GM12878 (cell line): ENCODE data around the gene PDZD2. TPM values are rescaled to one million over a fixed set of nuclear protein-coding genes. Genes with fewer than 3 reads are reported as not detected.

Source experiments
- ATAC-seq: fragments of 200-7000 bp; cut with Tn5 transposase; 3 replicates; pipeline ENCODE4 v1.9.1; 2020; ENCODE audit warnings: mild to moderate bottlenecking, moderate library complexity
- BruUV-seq: library from RNA; stranded (reverse); fragments of 400-500 nt; replicated peaks from 2 replicates; lab custom pipeline; 2021; lab: Mats Ljungman, UMichigan
- CTCF ChIA-PET: fragments of 300-600 bp; sonication (Branson Sonifier 250); formaldehyde crosslinking; extraction: SDS; loops from one replicate; lab custom pipeline; 2021; ENCODE audit warnings: inconsistent platforms; lab: Yijun Ruan, JAX
- POLR2A ChIA-PET: fragments of 350-600 bp; formaldehyde crosslinking; extraction: SDS; loops from one replicate; lab custom pipeline; 2021; ENCODE audit warnings: inconsistent platforms; lab: Charles Lee
- RAD21 ChIA-PET: fragments of 300-600 bp; sonication (Branson Sonifier 250); formaldehyde crosslinking; loops from one replicate; lab custom pipeline; 2023; ENCODE audit warnings: antibody characterized with exemption; ENCODE audit not compliant: unreplicated experiment; lab: Charles Lee
- SMC1A ChIA-PET: fragments of 300-600 bp; sonication (Branson Sonifier 250); formaldehyde crosslinking; loops from one replicate; lab custom pipeline; 2023; ENCODE audit not compliant: unreplicated experiment, uncharacterized antibody; lab: Charles Lee
- DNase-seq: peaks from one replicate; pipeline ENCODE4 v3.0.0-alpha.2; 2011; ENCODE audit warnings: low read depth, low spot score
- FAIRE-seq: peaks from 3 replicates; lab custom pipeline; 2011; peaks lifted over from hg19 to GRCh38; lab: Jason Lieb, UNC
- H2AFZ ChIP-seq: 2 replicates; pipeline ENCODE4 v1.6.0; 2011; ENCODE audit warnings: low read depth, low read length, control low read depth; ENCODE audit not compliant: control insufficient read depth
- H3K27ac ChIP-seq: 2 replicates; pipeline ENCODE4 v1.5.1; 2011; ENCODE audit warnings: control low read depth; ENCODE audit not compliant: control insufficient read depth, insufficient read depth
- H3K27me3 ChIP-seq, 2 experiments: replicated peaks in 1 of 2; 2 replicates each; pipeline versions ENCODE4 v1.6.0 to v1.6.1; 2011; ENCODE audit warnings: low read length in 1 of 2; ENCODE audit not compliant: control insufficient read depth in 2 of 2, insufficient read depth in 2 of 2
- H3K36me3 ChIP-seq, 2 experiments: 2 replicates each; pipeline ENCODE4 v1.5.1; 2011; ENCODE audit warnings: low read length in 1 of 2; ENCODE audit not compliant: control insufficient read depth in 2 of 2, insufficient read depth in 2 of 2
- H3K4me1 ChIP-seq: 2 replicates; pipeline ENCODE4 v1.6.1; 2011; ENCODE audit warnings: mild to moderate bottlenecking, low read length, moderate library complexity, mixed read lengths; ENCODE audit not compliant: control insufficient read depth, insufficient read depth
- H3K4me2 ChIP-seq: 2 replicates; pipeline ENCODE4 v1.6.0; 2011; ENCODE audit warnings: control low read depth; ENCODE audit not compliant: control insufficient read depth, insufficient read depth
- H3K4me3 ChIP-seq: fragments of 200-600 bp; sonication (generic); 2 replicates; pipeline ENCODE4 v1.5.1; 2016
- H3K79me2 ChIP-seq: 2 replicates; pipeline ENCODE4 v1.6.0; 2011; ENCODE audit warnings: low read length; ENCODE audit not compliant: control insufficient read depth, insufficient read depth
- H3K9ac ChIP-seq: 2 replicates; pipeline ENCODE4 v1.8.0; 2011; ENCODE audit warnings: low read length, control low read depth, mixed read lengths; ENCODE audit not compliant: control insufficient read depth, insufficient read depth
- H3K9me3 ChIP-seq: replicated peaks from 3 replicates; pipeline ENCODE4 v1.5.1; 2011; ENCODE audit warnings: mild to moderate bottlenecking, low read length; ENCODE audit not compliant: control insufficient read depth, insufficient read depth
- H4K20me1 ChIP-seq: 2 replicates; pipeline ENCODE4 v1.6.0; 2011; ENCODE audit not compliant: control insufficient read depth, insufficient read depth
- BCL11A ChIP-seq: IDR thresholded peaks from 2 replicates; pipeline ENCODE4 v1.6.1; 2011; ENCODE audit warnings: low read depth, low read length
- CHD2 ChIP-seq: IDR thresholded peaks from 2 replicates; pipeline ENCODE4 v1.6.1; 2011; ENCODE audit warnings: low read depth, low read length, improper control_type of control experiment, borderline replicate concordance
- DPF2 ChIP-seq: fragments of 450-650 bp; IDR thresholded peaks from 2 replicates; pipeline ENCODE4 v1.6.1; 2017; ENCODE audit warnings: mild to moderate bottlenecking
- FOXM1 ChIP-seq: IDR thresholded peaks from 2 replicates; pipeline ENCODE4 v1.6.1; 2012; ENCODE audit warnings: low read depth, mild to moderate bottlenecking, inconsistent platforms, low read length, moderate library complexity
- IKZF2 ChIP-seq, 2 experiments: fragments of 450-650 bp; IDR thresholded peaks; 2 replicates each; pipeline ENCODE4 v1.6.1; 2017; ENCODE audit warnings: mild to moderate bottlenecking in 2 of 2, moderate library complexity in 2 of 2
- MEF2A ChIP-seq: IDR thresholded peaks from 2 replicates; pipeline ENCODE4 v1.6.1; 2011; ENCODE audit warnings: low read depth, mild to moderate bottlenecking, low read length, moderate library complexity; ENCODE audit not compliant: insufficient read depth
- MTA2 ChIP-seq: fragments of 450-650 bp; IDR thresholded peaks from 2 replicates; pipeline ENCODE4 v1.6.1; 2016; ENCODE audit warnings: low read depth, mild to moderate bottlenecking, moderate library complexity
- MYB ChIP-seq: fragments of 150-350 bp; IDR thresholded peaks from 2 replicates; pipeline ENCODE4 v1.6.1; 2014; ENCODE audit warnings: mild to moderate bottlenecking, low read depth, low read length, borderline replicate concordance
- POLR2A ChIP-seq: IDR thresholded peaks from 2 replicates; pipeline ENCODE4 v1.6.1; 2011; ENCODE audit warnings: low read depth, mild to moderate bottlenecking, low read length
- RAD21 ChIP-seq: IDR thresholded peaks from 2 replicates; pipeline ENCODE4 v1.6.1; 2011; ENCODE audit warnings: mild to moderate bottlenecking, low read depth, low read length, moderate library complexity; ENCODE audit not compliant: insufficient read depth
- RBBP5 ChIP-seq: fragments of 200-600 bp; sonication (generic); conservative IDR thresholded peaks from 2 replicates; pipeline ENCODE4 v1.6.1; 2016
- TBL1XR1 ChIP-seq: IDR thresholded peaks from 2 replicates; pipeline ENCODE4 v1.6.1; 2012; ENCODE audit warnings: low read depth, low read length, improper control_type of control experiment
- ZNF217 ChIP-seq: fragments of 450-650 bp; IDR thresholded peaks from 2 replicates; pipeline ENCODE4 v1.6.1; 2017; ENCODE audit warnings: antibody characterized with exemption, mild to moderate bottlenecking
- WGBS: methylation state at CpG from one replicate; pipeline ENCODE4 v1.1.6; 2016; ENCODE audit warnings: low lambda C conversion rate; ENCODE audit not compliant: insufficient replicate concordance, insufficient coverage; ENCODE audit errors: missing lambda C conversion rate; 5-methylcytosine and 5-hydroxymethylcytosine counted together
- in situ Hi-C: fragments of 300-500 bp; cut with MboI; formaldehyde crosslinking; loops from 9 replicates; pipeline ENCODE4 v1.14.3; 2018; ENCODE audit warnings: mixed read lengths
- intact Hi-C: fragments of 100-400 bp; cut with micrococcal nuclease; formaldehyde crosslinking; loops from one replicate; pipeline ENCODE4 v1.14.2; 2022; ENCODE audit not compliant: unreplicated experiment
- polyA plus RNA-seq, 11 experiments: library from polyadenylated mRNA; depleted of rRNA in 4 of 11; unstranded in 6 of 11; stranded (reverse) in 5 of 11; fragments of >200 nt; fragmentation: Nextera tagmentation in 4 of 11; fragmentation: Illumina TruSeq in 1 of 11; extraction: Ambion mirVana in 4 of 11; extraction: Trizol in 1 of 11; gene quantifications; 1 replicate in 1 of 11; 2 replicates in 10 of 11; pipeline versions ENCODE4 v1.2.1 to v1.2.3, GENCODE V29; 2011 to 2016; ENCODE audit warnings: inconsistent platforms in 2 of 11, missing spikeins in 2 of 11, low read depth in 1 of 11
- total RNA-seq, 4 experiments: library from RNA; depleted of rRNA in 3 of 4; stranded (reverse); fragments of >200 nt in 3 of 4; fragmentation: Illumina TruSeq in 1 of 4; extraction: Trizol in 1 of 4; gene quantifications; 2 replicates each; pipeline versions ENCODE4 v1.2.1 to v1.2.3, GENCODE V29; 2013 to 2021
- TF ChIP-seq, protein P1 (sequence below): IDR thresholded peaks from 2 replicates; pipeline ENCODE4 v1.6.1; 2011; ENCODE audit warnings: low read depth, mild to moderate bottlenecking, low read length, moderate library complexity, borderline replicate concordance; ENCODE audit errors: extremely low read depth
- TF ChIP-seq, protein P2 (sequence below): IDR thresholded peaks from 2 replicates; pipeline ENCODE4 v1.6.1; 2012; ENCODE audit warnings: low read length, inconsistent platforms
- TF ChIP-seq, protein P3 (sequence below): IDR thresholded peaks from 2 replicates; pipeline ENCODE4 v1.6.1; 2012; ENCODE audit warnings: low read depth, low read length, improper control_type of control experiment
- TF ChIP-seq, protein P4 (sequence below): fragments of 450-650 bp; IDR thresholded peaks from 2 replicates; pipeline ENCODE4 v1.6.1; 2014; ENCODE audit warnings: mild to moderate bottlenecking
- TF ChIP-seq, protein P5 (sequence below): IDR thresholded peaks from 2 replicates; pipeline ENCODE4 v1.6.1; 2012; ENCODE audit warnings: low read depth, low read length, improper control_type of control experiment

PDZD2 gene
- total and polyA plus RNA-seq, 10 of the 15 experiments (the other 5 are each of a cell fraction or from before 2014, with no cell fraction given), result 0.01 to 0.58 (median 0.29) TPM; not detected in 3

DNA sequence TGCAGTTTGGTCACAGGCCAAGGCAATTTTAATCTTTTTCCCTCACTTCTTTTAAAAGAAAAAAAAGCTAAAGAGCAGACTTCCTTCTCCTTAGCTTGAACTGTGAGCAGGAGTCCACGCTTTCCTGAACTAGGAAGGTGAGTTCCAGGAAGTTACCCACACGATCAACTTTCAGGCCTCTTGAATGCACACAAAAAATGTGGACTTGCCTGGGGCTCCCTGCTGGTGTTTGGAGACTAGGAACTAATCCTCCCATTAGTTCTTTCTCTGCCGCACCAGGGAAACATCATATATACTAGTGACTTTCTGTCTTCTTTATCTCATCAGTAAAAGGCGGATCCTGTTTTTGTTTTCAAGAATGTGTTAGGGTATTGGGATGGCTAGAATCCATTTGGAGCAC lies 295.2 kb downstream of the PDZD2 start:
- POLR2A ChIA-PET, result no interaction called here
- Histone ChIP-seq H3K4me1 (no peaks in the 10 kb centered on the region), H2AFZ (no peak overlapping the region)

More for the DNA sequence above, 295.2 kb downstream of the PDZD2 start:
- WGBS, result 54% methylated on average over 4 of the region's 4 CpGs
- CTCF ChIA-PET, result no interaction called here
- Histone ChIP-seq H3K9me3 (no peaks in the 10 kb centered on the region), H3K9ac (no peak overlapping the region), H4K20me1 (no peaks in the 10 kb centered on the region), H3K4me2 (no peak overlapping the region), H3K27ac (no peak overlapping the region), H3K79me2 (no peaks in the 10 kb centered on the region), H3K27me3 (peaks cover 0 to 2% of the 10 kb centered on the region in 2 experiments; a peak in 1 of 4 replicates), H3K4me3 (no peak overlapping the region), H3K36me3 (no peaks in the 10 kb centered on the region)
- intact Hi-C loops (no loop called here), in situ Hi-C loops (no loop called here)
- SMC1A ChIA-PET, result no interaction called here
- FAIRE-seq (no peak), ATAC-seq (no peak), DNase-seq (no peak)
- TF ChIP-seq RAD21, result no peak
- no peak for TF ChIP-seq BCL11A
- TF ChIP-seq POLR2A, result no peak
- TF ChIP-seq RBBP5, result no peak
- no peak for TF ChIP-seq DPF2
- TF ChIP-seq, protein P1, sequence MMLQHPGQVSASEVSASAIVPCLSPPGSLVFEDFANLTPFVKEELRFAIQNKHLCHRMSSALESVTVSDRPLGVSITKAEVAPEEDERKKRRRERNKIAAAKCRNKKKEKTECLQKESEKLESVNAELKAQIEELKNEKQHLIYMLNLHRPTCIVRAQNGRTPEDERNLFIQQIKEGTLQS, result no peak
- TF ChIP-seq CHD2, result no peak
- TF ChIP-seq, protein P2, sequence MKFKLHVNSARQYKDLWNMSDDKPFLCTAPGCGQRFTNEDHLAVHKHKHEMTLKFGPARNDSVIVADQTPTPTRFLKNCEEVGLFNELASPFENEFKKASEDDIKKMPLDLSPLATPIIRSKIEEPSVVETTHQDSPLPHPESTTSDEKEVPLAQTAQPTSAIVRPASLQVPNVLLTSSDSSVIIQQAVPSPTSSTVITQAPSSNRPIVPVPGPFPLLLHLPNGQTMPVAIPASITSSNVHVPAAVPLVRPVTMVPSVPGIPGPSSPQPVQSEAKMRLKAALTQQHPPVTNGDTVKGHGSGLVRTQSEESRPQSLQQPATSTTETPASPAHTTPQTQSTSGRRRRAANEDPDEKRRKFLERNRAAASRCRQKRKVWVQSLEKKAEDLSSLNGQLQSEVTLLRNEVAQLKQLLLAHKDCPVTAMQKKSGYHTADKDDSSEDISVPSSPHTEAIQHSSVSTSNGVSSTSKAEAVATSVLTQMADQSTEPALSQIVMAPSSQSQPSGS, result no peak
- TF ChIP-seq FOXM1, result no peak
- TF ChIP-seq, protein P3, sequence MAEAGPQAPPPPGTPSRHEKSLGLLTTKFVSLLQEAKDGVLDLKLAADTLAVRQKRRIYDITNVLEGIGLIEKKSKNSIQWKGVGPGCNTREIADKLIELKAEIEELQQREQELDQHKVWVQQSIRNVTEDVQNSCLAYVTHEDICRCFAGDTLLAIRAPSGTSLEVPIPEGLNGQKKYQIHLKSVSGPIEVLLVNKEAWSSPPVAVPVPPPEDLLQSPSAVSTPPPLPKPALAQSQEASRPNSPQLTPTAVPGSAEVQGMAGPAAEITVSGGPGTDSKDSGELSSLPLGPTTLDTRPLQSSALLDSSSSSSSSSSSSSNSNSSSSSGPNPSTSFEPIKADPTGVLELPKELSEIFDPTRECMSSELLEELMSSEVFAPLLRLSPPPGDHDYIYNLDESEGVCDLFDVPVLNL, result no peak
- no peak for TF ChIP-seq IKZF2 (IDR thresholded peaks at IDR 0.05)
- TF ChIP-seq ZNF217, result no peak
- TF ChIP-seq, protein P4, sequence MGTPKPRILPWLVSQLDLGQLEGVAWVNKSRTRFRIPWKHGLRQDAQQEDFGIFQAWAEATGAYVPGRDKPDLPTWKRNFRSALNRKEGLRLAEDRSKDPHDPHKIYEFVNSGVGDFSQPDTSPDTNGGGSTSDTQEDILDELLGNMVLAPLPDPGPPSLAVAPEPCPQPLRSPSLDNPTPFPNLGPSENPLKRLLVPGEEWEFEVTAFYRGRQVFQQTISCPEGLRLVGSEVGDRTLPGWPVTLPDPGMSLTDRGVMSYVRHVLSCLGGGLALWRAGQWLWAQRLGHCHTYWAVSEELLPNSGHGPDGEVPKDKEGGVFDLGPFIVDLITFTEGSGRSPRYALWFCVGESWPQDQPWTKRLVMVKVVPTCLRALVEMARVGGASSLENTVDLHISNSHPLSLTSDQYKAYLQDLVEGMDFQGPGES, result no peak
- no peak for TF ChIP-seq TBL1XR1
- no peak for TF ChIP-seq MEF2A
- no peak for TF ChIP-seq MTA2
- TF ChIP-seq, protein P5, sequence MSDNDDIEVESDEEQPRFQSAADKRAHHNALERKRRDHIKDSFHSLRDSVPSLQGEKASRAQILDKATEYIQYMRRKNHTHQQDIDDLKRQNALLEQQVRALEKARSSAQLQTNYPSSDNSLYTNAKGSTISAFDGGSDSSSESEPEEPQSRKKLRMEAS, result no peak
- no peak for TF ChIP-seq MYB
- no TSS peak for BruUV-seq
- RAD21 ChIA-PET, result no interaction called here
